Measurements from ENCODE around the gene SLC22A16. TPM values are rescaled to one million over a fixed set of nuclear protein-coding genes. Genes with fewer than 3 reads are reported as not detected.

SLC22A16 gene
- total and polyA plus RNA-seq, 4 donors = 0.37 to 3.2 (median 0.99) TPM

- DNase-seq (no peak), ATAC-seq (ENCODE audit: insufficient read depth, low FRiP score) (no peak)
- no peak overlapping the region for H3K27ac ChIP-seq (ENCODE audit: low read depth in 1 of 2, low read length in 1 of 2)
- H3K36me3 ChIP-seq (ENCODE audit: control insufficient read depth in 4 of 4, insufficient read depth in 4 of 4, low read length in 4 of 4) = no peaks in the 10 kb centered on the region
- no peaks in the 10 kb centered on the region for H3K9me3 ChIP-seq (ENCODE audit: control insufficient read depth in 4 of 4, insufficient read depth in 3 of 4, low read length in 3 of 4)
- WGBS, 2 donors = 78 to 92% methylated on average over 4 of the region's 4 CpGs
- peaks cover 0 to 1% (median 0%) of the 10 kb centered on the region in 5 donors for H3K4me1 ChIP-seq (ENCODE audit: control insufficient read depth in 5 of 5, insufficient read depth in 5 of 5, low read length in 5 of 5)
- no peak overlapping the region for H3K9ac ChIP-seq (ENCODE audit: insufficient read depth in 1 of 2, low read length in 2 of 2)
- no peak for TF ChIP-seq CTCF (IDR thresholded peaks at IDR 0.05; ENCODE audit: control extremely low read depth, extremely low read depth)
- no peak overlapping the region for H3K4me3 ChIP-seq
- no peaks in the 10 kb centered on the region for H3K27me3 ChIP-seq (ENCODE audit: control insufficient read depth in 3 of 3, insufficient read depth in 3 of 3, low read length in 2 of 3)
Measured at GRCh38 chr6:110523451-110524021, 47.1 kb upstream of the SLC22A16 start.

GRCh38 chr6:110522427-110522826, 46.0 kb upstream of the SLC22A16 start:
- no peak for TF ChIP-seq CTCF (IDR thresholded peaks at IDR 0.05; ENCODE audit: control extremely low read depth, extremely low read depth)
- Histone ChIP-seq H3K4me1 (ENCODE audit: control insufficient read depth in 5 of 5, insufficient read depth in 5 of 5, low read length in 5 of 5) (peaks cover 0 to 7% (median 0%) of the 10 kb centered on the region in 5 donors), H3K4me3 (no peak overlapping the region), H3K27ac (ENCODE audit: low read depth in 1 of 2, low read length in 1 of 2) (no peak overlapping the region), H3K9me3 (ENCODE audit: control insufficient read depth in 4 of 4, insufficient read depth in 3 of 4, low read length in 3 of 4) (no peaks in the 10 kb centered on the region), H3K9ac (ENCODE audit: insufficient read depth in 1 of 2, low read length in 2 of 2) (no peak overlapping the region), H3K36me3 (ENCODE audit: control insufficient read depth in 4 of 4, insufficient read depth in 4 of 4, low read length in 4 of 4) (no peaks in the 10 kb centered on the region), H3K27me3 (ENCODE audit: control insufficient read depth in 3 of 3, insufficient read depth in 3 of 3, low read length in 2 of 3) (no peaks in the 10 kb centered on the region)
- WGBS, 2 donors = 79 to 98% methylated on average over 3 of the region's 3 CpGs
- ATAC-seq (ENCODE audit: insufficient read depth, low FRiP score) (no peak), DNase-seq (no peak)

- WGBS, 2 donors = 67 to 88% methylated on average over 17 of the region's 17 CpGs
- H3K27me3 ChIP-seq (ENCODE audit: control insufficient read depth in 3 of 3, insufficient read depth in 3 of 3, low read length in 2 of 3) = no peaks in the 10 kb centered on the region
- no peaks in the 10 kb centered on the region for H3K9me3 ChIP-seq (ENCODE audit: control insufficient read depth in 4 of 4, insufficient read depth in 3 of 4, low read length in 3 of 4)
- no peak for TF ChIP-seq CTCF (IDR thresholded peaks at IDR 0.05; ENCODE audit: control extremely low read depth, extremely low read depth)
- peaks cover 0 to 12% (median 0%) of the 10 kb centered on the region in 5 donors for H3K4me1 ChIP-seq (ENCODE audit: control insufficient read depth in 5 of 5, insufficient read depth in 5 of 5, low read length in 5 of 5)
- no peak overlapping the region for H3K9ac ChIP-seq (ENCODE audit: insufficient read depth in 1 of 2, low read length in 2 of 2)
- no peak for DNase-seq
- H3K4me3 ChIP-seq = no peak overlapping the region
- H3K27ac ChIP-seq (ENCODE audit: low read depth in 1 of 2, low read length in 1 of 2) = no peak overlapping the region
- ATAC-seq (ENCODE audit: insufficient read depth, low FRiP score) = no peak
- no peaks in the 10 kb centered on the region for H3K36me3 ChIP-seq (ENCODE audit: control insufficient read depth in 4 of 4, insufficient read depth in 4 of 4, low read length in 4 of 4)
Measured at GRCh38 chr6:110520992-110521543, 44.7 kb upstream of the SLC22A16 start.

All from lung (tissue), 12 donors.